Endodermal cell (in vitro differentiated cells): Measurements from ENCODE around the gene RUVBL2. TPM values are rescaled to one million over a fixed set of nuclear protein-coding genes. Genes with fewer than 3 reads are reported as not detected.

Source experiments
- DNase-seq: peaks from one replicate; pipeline ENCODE4 v3.0.0-alpha.2; 2017
- H3K27ac ChIP-seq: 2 replicates; pipeline ENCODE4 v1.5.1; 2013; ENCODE audit warnings: mild to moderate bottlenecking, low read depth, low read length, moderate library complexity
- H3K27me3 ChIP-seq: 2 replicates; pipeline ENCODE4 v1.6.1; 2013; ENCODE audit warnings: mild to moderate bottlenecking, low read length, moderate library complexity; ENCODE audit not compliant: insufficient read depth, control insufficient read depth, poor library complexity, severe bottlenecking
- H3K36me3 ChIP-seq: 2 replicates; pipeline ENCODE4 v1.7.0; 2013; ENCODE audit warnings: mild to moderate bottlenecking, low read length, moderate library complexity; ENCODE audit not compliant: control insufficient read depth, insufficient read depth
- H3K4me1 ChIP-seq: one replicate; pipeline ENCODE4 v1.7.0; 2013; ENCODE audit warnings: low read length; ENCODE audit not compliant: control insufficient read depth, insufficient read depth
- H3K4me3 ChIP-seq: 2 replicates; pipeline ENCODE4 v1.5.1; 2013; ENCODE audit warnings: mild to moderate bottlenecking, low read length, moderate library complexity
- H3K9ac ChIP-seq: 2 replicates; pipeline ENCODE4 v1.6.1; 2013; ENCODE audit warnings: mild to moderate bottlenecking, low read length, moderate library complexity; ENCODE audit not compliant: poor library complexity, severe bottlenecking; ENCODE audit errors: extremely low read depth
- H3K9me3 ChIP-seq: 2 replicates; pipeline ENCODE4 v1.6.1; 2013; ENCODE audit warnings: mild to moderate bottlenecking, low read length, moderate library complexity; ENCODE audit not compliant: control insufficient read depth
- H3K27ac Mint-ChIP-seq: 2 replicates; pipeline ENCODE4 v1.8.0; 2020; ENCODE audit warnings: mixed read lengths
- H3K27me3 Mint-ChIP-seq: 2 replicates; pipeline ENCODE4 v1.8.0; 2021; ENCODE audit warnings: mild to moderate bottlenecking, mixed read lengths; ENCODE audit not compliant: insufficient read depth
- H3K36me3 Mint-ChIP-seq: 2 replicates; pipeline ENCODE4 v1.8.0; 2020; ENCODE audit warnings: low read depth, mixed read lengths
- H3K4me1 Mint-ChIP-seq: 2 replicates; pipeline ENCODE4 v1.8.0; 2020; ENCODE audit warnings: mixed read lengths
- H3K4me3 Mint-ChIP-seq: 2 replicates; pipeline ENCODE4 v1.8.0; 2020; ENCODE audit warnings: mild to moderate bottlenecking, moderate library complexity, mixed read lengths
- H3K9me3 Mint-ChIP-seq: 2 replicates; pipeline ENCODE4 v1.8.0; 2020; ENCODE audit warnings: mild to moderate bottlenecking, mixed read lengths
- CTCF ChIP-seq: fragments of 200-600 bp; sonication (generic); conservative IDR thresholded peaks from 2 replicates; pipeline ENCODE4 v1.5.0; 2021; ENCODE audit warnings: antibody characterized with exemption, mild to moderate bottlenecking
- WGBS, 2 experiments: methylation state at CpG; one replicate each; pipeline versions ENCODE4 v1.1.5 to v1.1.7; 2013; ENCODE audit warnings: missing lambda C conversion rate in 2 of 2, mixed read lengths in 1 of 2; ENCODE audit not compliant: insufficient coverage in 1 of 2, insufficient read length in 1 of 2; 5-methylcytosine and 5-hydroxymethylcytosine counted together
- total RNA-seq, 2 donors: library from RNA; stranded (reverse); fragmentation: NEBNext Ultra II Directional in 1 of 2; extraction: Animal tissue kit (Norgen Biotek cat#: 25700) in 1 of 2; gene quantifications; 2 replicates in 1 of 2; 3 replicates in 1 of 2; pipeline ENCODE4 v1.2.1, GENCODE V29; 2021

Gene RUVBL2
- total RNA-seq, 2 donors from 2014 or later = 101 to 112 TPM

GRCh38 chr19:48959341-48960239 is 34.1 kb upstream of the RUVBL2 start:
- WGBS, 2 experiments = 90 to 93% methylated on average over 3 to 16 of the region's 16 CpGs
- no peak for TF ChIP-seq CTCF
- no peak for DNase-seq
- H3K9ac ChIP-seq = no peak overlapping the region
- Mint-ChIP-seq H3K9me3 (no peaks in the 10 kb centered on the region), H3K4me1 (peaks cover 28% of the 10 kb centered on the region), H3K4me3 (no peak overlapping the region), H3K36me3 (peaks cover 44% of the 10 kb centered on the region), H3K27me3 (no peaks in the 10 kb centered on the region), H3K27ac (no peak overlapping the region)
- no peaks in the 10 kb centered on the region for H3K27me3 ChIP-seq
- peaks cover 37% of the 10 kb centered on the region for H3K36me3 ChIP-seq
- H3K9me3 ChIP-seq = no peaks in the 10 kb centered on the region
- H3K4me1 ChIP-seq = peaks cover 14% of the 10 kb centered on the region
- no peak overlapping the region for H3K4me3 ChIP-seq
- H3K27ac ChIP-seq = no peak overlapping the region

DNA sequence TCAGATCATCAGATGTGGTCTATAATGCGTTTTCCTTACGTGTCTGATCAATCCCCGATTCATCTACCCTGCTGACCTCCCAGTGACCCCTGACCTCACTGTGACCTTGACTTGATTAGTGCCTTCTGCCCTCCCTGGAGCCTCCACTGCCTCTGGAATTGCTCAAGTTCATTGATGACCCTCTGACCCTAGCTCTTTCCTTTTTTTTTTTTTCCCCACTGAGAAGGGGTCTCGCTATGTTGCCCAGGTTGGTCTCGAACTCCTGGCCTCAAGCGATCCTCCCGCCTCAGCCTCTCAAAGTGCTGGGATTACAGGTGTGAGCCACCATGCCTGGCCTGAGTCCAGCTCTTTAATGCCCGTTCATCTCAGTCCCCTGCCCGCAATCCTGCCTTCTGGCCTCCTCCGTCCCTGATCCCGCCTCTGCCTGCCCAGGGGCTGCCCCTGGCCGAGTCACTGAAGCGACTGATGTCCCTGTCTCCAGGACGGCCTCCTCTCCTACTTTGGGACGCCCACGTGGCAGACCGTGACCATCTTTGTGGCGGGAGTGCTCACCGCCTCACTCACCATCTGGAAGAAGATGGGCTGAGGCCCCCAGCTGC is 32.5 kb upstream of the RUVBL2 start:
- DNase-seq = no peak
- no peak overlapping the region for H3K9ac ChIP-seq
- no peak overlapping the region for H3K4me3 Mint-ChIP-seq
- no peaks in the 10 kb centered on the region for H3K27me3 ChIP-seq
- H3K27me3 Mint-ChIP-seq = peaks cover 2% of the 10 kb centered on the region
- no peak overlapping the region for H3K4me3 ChIP-seq
- no peak overlapping the region for H3K27ac Mint-ChIP-seq
- no peak for TF ChIP-seq CTCF
- no peaks in the 10 kb centered on the region for H3K9me3 ChIP-seq
- peaks cover 21% of the 10 kb centered on the region for H3K4me1 Mint-ChIP-seq
- WGBS, 2 experiments = 92 to 95% methylated on average over 15 to 19 of the region's 19 CpGs
- H3K27ac ChIP-seq = no peak overlapping the region
- H3K36me3 Mint-ChIP-seq = peaks cover 46% of the 10 kb centered on the region
- peaks cover 36% of the 10 kb centered on the region for H3K36me3 ChIP-seq
- H3K4me1 ChIP-seq = peaks cover 14% of the 10 kb centered on the region
- H3K9me3 Mint-ChIP-seq = no peaks in the 10 kb centered on the region

DNA sequence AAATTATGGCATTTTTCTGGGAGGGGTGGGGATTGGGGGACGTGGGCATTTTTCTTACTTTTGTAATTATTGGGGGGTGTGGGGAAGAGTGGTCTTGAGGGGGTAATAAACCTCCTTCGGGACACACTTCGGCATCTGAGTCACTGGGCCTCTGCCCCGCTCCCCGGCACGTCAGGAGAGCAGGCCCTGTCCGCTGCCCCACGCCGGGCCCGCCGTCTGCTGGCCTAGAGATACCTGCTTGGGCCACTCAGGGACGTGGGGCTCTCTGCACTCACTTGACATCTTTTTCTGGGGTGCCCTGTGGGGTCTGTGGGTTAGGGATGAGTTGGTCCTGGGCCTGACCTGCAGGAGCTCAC is 32.0 kb upstream of the RUVBL2 start:
- Mint-ChIP-seq H3K36me3 (peaks cover 47% of the 10 kb centered on the region), H3K27me3 (peaks cover 2% of the 10 kb centered on the region), H3K27ac (peak overlapping the region; percentile 98), H3K4me3 (no peak overlapping the region), H3K9me3 (no peaks in the 10 kb centered on the region), H3K4me1 (peaks cover 18% of the 10 kb centered on the region)
- 0 to 82% methylated on average over 1 to 12 of the region's 12 CpGs for WGBS, 2 experiments
- no peak for TF ChIP-seq CTCF
- peaks cover 37% of the 10 kb centered on the region for H3K36me3 ChIP-seq
- H3K27me3 ChIP-seq = no peaks in the 10 kb centered on the region
- no peaks in the 10 kb centered on the region for H3K9me3 ChIP-seq
- DNase-seq = peak; percentile 56
- H3K4me1 ChIP-seq = peaks cover 14% of the 10 kb centered on the region
- no peak overlapping the region for H3K9ac ChIP-seq
- H3K27ac ChIP-seq = peak overlapping the region; percentile 49
- no peak overlapping the region for H3K4me3 ChIP-seq
